B cell (primary cell): Measurements from ENCODE around the gene PBXIP1. TPM values are rescaled to one million over a fixed set of nuclear protein-coding genes. Genes with fewer than 3 reads are reported as not detected.

Source experiments
- ATAC-seq: fragments of 200-7000 bp; cut with Tn5 transposase; one replicate; pipeline ENCODE4 v1.10.0; 2021; ENCODE audit warnings: low read depth, mild to moderate bottlenecking, moderate number of reproducible peaks, moderate library complexity
- CTCF ChIA-PET: fragments of 350-600 bp; sonication (Branson Sonifier 250); formaldehyde crosslinking; loops from one replicate; lab custom pipeline; 2021; ENCODE audit warnings: antibody characterized with exemption, inconsistent platforms; lab: Charles Lee
- POLR2A ChIA-PET: fragments of 350-600 bp; sonication (Branson Sonifier 250); formaldehyde crosslinking; loops from one replicate; lab custom pipeline; 2021; ENCODE audit warnings: antibody characterized with exemption; lab: Charles Lee
- DNase-seq: peaks from one replicate; pipeline ENCODE4 v3.0.0; 2013
- H2AFZ ChIP-seq: 2 replicates; pipeline ENCODE4 v1.6.1; 2012; ENCODE audit warnings: mild to moderate bottlenecking, low read depth, low read length; ENCODE audit not compliant: insufficient read depth, poor library complexity, severe bottlenecking
- H3K27ac ChIP-seq, 2 donors: 1 replicate in 1 of 2; 2 replicates in 1 of 2; pipeline ENCODE4 v1.5.1; 2012 to 2013; ENCODE audit warnings: low read length in 2 of 2, mild to moderate bottlenecking in 2 of 2, moderate library complexity in 1 of 2
- H3K27me3 ChIP-seq, 4 experiments: fragments of 200-600 bp in 1 of 4; sonication (generic) in 1 of 4; replicated peaks in 1 of 4; 1 replicate in 2 of 4; 2 replicates in 2 of 4; pipeline versions ENCODE4 v1.6.1 to v1.7.0; 2013 to 2016; ENCODE audit warnings: low read length in 3 of 4, mild to moderate bottlenecking in 2 of 4, mixed read lengths in 1 of 4, moderate library complexity in 1 of 4; ENCODE audit not compliant: insufficient read depth in 4 of 4, control insufficient read depth in 3 of 4; ENCODE audit errors: control extremely low read depth in 1 of 4
- H3K36me3 ChIP-seq, 2 experiments: replicated peaks in 1 of 2; 1 replicate in 1 of 2; 2 replicates in 1 of 2; pipeline versions ENCODE4 v1.6.1 to v1.7.1; 2013; ENCODE audit warnings: low read length in 1 of 2; ENCODE audit not compliant: insufficient read depth in 2 of 2, control insufficient read depth in 1 of 2; ENCODE audit errors: control extremely low read depth in 1 of 2, extremely low read depth in 1 of 2
- H3K4me1 ChIP-seq, 2 donors: fragments of 200-600 bp in 1 of 2; sonication (generic) in 1 of 2; 1 replicate in 1 of 2; 2 replicates in 1 of 2; pipeline versions ENCODE4 v1.5.1 to v1.6.1; 2013 to 2017; ENCODE audit warnings: low read length in 2 of 2; ENCODE audit not compliant: control insufficient read depth in 2 of 2, insufficient read depth in 2 of 2
- H3K4me2 ChIP-seq: replicated peaks from 2 replicates; pipeline ENCODE3; 2012; ENCODE audit warnings: mild to moderate bottlenecking, low read depth, low read length; ENCODE audit not compliant: poor library complexity, severe bottlenecking
- H3K4me3 ChIP-seq, 5 experiments: fragments of 200-600 bp in 1 of 5; sonication (generic) in 1 of 5; 1 replicate in 3 of 5; 2 replicates in 2 of 5; pipeline versions ENCODE4 v1.5.1 to v1.7.0; 2011 to 2016; ENCODE audit warnings: low read length in 4 of 5, mild to moderate bottlenecking in 4 of 5, low read depth in 2 of 5, control low read depth in 1 of 5, moderate library complexity in 1 of 5; ENCODE audit not compliant: insufficient read depth in 1 of 5; ENCODE audit errors: control extremely low read depth in 1 of 5, extremely low read depth in 1 of 5
- H3K79me2 ChIP-seq: fragments of 200-600 bp; sonication (generic); one replicate; pipeline ENCODE4 v1.6.0; 2016; ENCODE audit warnings: low read length; ENCODE audit not compliant: control insufficient read depth, insufficient read depth
- H3K9ac ChIP-seq: fragments of 200-600 bp; sonication (generic); 2 replicates; pipeline ENCODE4 v1.6.1; 2017; ENCODE audit warnings: mild to moderate bottlenecking, low read length, moderate library complexity
- H3K9me3 ChIP-seq, 3 donors: one replicate each; pipeline versions ENCODE4 v1.6.1 to v1.7.1; 2013; ENCODE audit warnings: low read length in 2 of 3; ENCODE audit not compliant: control insufficient read depth in 2 of 3, insufficient read depth in 1 of 3; ENCODE audit errors: control extremely low read depth in 1 of 3
- H4K20me1 ChIP-seq: 2 replicates; pipeline ENCODE4 v1.6.0; 2012; ENCODE audit warnings: mild to moderate bottlenecking, low read length; ENCODE audit not compliant: insufficient read depth, control insufficient read depth, poor library complexity, severe bottlenecking
- H3K27ac Mint-ChIP-seq: one replicate; pipeline ENCODE4 v1.8.0; 2021; ENCODE audit warnings: mixed read lengths
- H3K27me3 Mint-ChIP-seq: one replicate; pipeline ENCODE4 v1.8.0; 2021; ENCODE audit warnings: mixed read lengths
- H3K4me1 Mint-ChIP-seq: one replicate; pipeline ENCODE4 v1.8.0; 2021; ENCODE audit warnings: mixed read lengths
- H3K4me3 Mint-ChIP-seq: one replicate; pipeline ENCODE4 v1.8.0; 2021; ENCODE audit warnings: mixed read lengths
- H3K9me3 Mint-ChIP-seq: one replicate; pipeline ENCODE4 v1.8.0; 2022; ENCODE audit warnings: mixed read lengths; ENCODE audit not compliant: insufficient read depth
- EZH2 ChIP-seq: IDR thresholded peaks from 2 replicates; pipeline ENCODE4 v1.6.1; 2012; ENCODE audit warnings: borderline replicate concordance, low read depth, mild to moderate bottlenecking, moderate library complexity, low read length; ENCODE audit not compliant: insufficient read depth, poor library complexity, severe bottlenecking
- WGBS: methylation state at CpG from one replicate; pipeline ENCODE4 v1.1.5; 2013; ENCODE audit warnings: missing lambda C conversion rate; ENCODE audit not compliant: insufficient coverage; 5-methylcytosine and 5-hydroxymethylcytosine counted together
- intact Hi-C: fragments of 100-400 bp; cut with micrococcal nuclease; formaldehyde crosslinking; loops from one replicate; pipeline ENCODE4 v1.10.0; 2022
- polyA plus RNA-seq: library from polyadenylated mRNA; depleted of rRNA; stranded (reverse); fragments of >200 nt; gene quantifications from 2 replicates; pipeline ENCODE4 v1.2.3, GENCODE V29; 2012
- total RNA-seq, 2 donors: library from RNA; stranded (reverse); fragments of 120-200 nt in 1 of 2; gene quantifications; 1 replicate in 1 of 2; 2 replicates in 1 of 2; pipeline versions ENCODE4 v1.2.3 to v1.2.4, GENCODE V29; 2013 to 2022
- TF ChIP-seq, protein P1 (sequence below): fragments of 200-600 bp; IDR thresholded peaks from one replicate; pipeline ENCODE4 v1.8.0; 2022; ENCODE audit warnings: antibody characterized with exemption, mild to moderate bottlenecking

PBXIP1 gene
- total and polyA plus RNA-seq, 2 donors (not counting 1 experiment from before 2014, with no cell fraction given) = 77.6 to 212 TPM

- intact Hi-C loops = loop anchor here (5.0 kb wide), 1 partner anchor 202 kb away; the partner anchor contains the start of genes KRTCAP2 and TRIM46
- H3K27me3 Mint-ChIP-seq = no peaks in the 10 kb centered on the region
- H4K20me1 ChIP-seq = peaks cover 39% of the 10 kb centered on the region
- H3K9me3 Mint-ChIP-seq = no peaks in the 10 kb centered on the region
- peaks cover 2 to 52% of the 10 kb centered on the region in 2 experiments for H3K36me3 ChIP-seq
- no peak overlapping the region for H3K27ac Mint-ChIP-seq
- POLR2A ChIA-PET = no interaction called here
- DNase-seq = no peak
- no peak overlapping the region for H3K9ac ChIP-seq
- peaks cover 71% of the 10 kb centered on the region for H3K79me2 ChIP-seq
- no peak overlapping the region for H2AFZ ChIP-seq
- CTCF ChIA-PET = interaction anchor here (0.9 to 8.7 kb wide), 4 partner anchors 7 to 48 kb away, joined by 3 to 110 read pairs (median 20); partner anchors contain the start of gene PYGO2
- ATAC-seq = no peak
- peaks cover 13 to 33% of the 10 kb centered on the region in 2 donors for H3K4me1 ChIP-seq
- peak overlapping the region in 1 of 2 donors; percentile 14 for H3K27ac ChIP-seq
- no peak overlapping the region for H3K4me2 ChIP-seq
- H3K27me3 ChIP-seq = no peaks in the 10 kb centered on the region
- WGBS = 71% methylated on average over 10 of the region's 22 CpGs
- H3K4me1 Mint-ChIP-seq = peaks cover 27% of the 10 kb centered on the region
- no peak overlapping the region for H3K4me3 ChIP-seq
- H3K9me3 ChIP-seq = no peaks in the 10 kb centered on the region
- TF ChIP-seq, protein P1, sequence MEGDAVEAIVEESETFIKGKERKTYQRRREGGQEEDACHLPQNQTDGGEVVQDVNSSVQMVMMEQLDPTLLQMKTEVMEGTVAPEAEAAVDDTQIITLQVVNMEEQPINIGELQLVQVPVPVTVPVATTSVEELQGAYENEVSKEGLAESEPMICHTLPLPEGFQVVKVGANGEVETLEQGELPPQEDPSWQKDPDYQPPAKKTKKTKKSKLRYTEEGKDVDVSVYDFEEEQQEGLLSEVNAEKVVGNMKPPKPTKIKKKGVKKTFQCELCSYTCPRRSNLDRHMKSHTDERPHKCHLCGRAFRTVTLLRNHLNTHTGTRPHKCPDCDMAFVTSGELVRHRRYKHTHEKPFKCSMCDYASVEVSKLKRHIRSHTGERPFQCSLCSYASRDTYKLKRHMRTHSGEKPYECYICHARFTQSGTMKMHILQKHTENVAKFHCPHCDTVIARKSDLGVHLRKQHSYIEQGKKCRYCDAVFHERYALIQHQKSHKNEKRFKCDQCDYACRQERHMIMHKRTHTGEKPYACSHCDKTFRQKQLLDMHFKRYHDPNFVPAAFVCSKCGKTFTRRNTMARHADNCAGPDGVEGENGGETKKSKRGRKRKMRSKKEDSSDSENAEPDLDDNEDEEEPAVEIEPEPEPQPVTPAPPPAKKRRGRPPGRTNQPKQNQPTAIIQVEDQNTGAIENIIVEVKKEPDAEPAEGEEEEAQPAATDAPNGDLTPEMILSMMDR = no peak
- no peak for TF ChIP-seq EZH2
- no peak overlapping the region for H3K4me3 Mint-ChIP-seq
Observed at GRCh38 chr1:154969860-154970452, 14.1 kb upstream of the PBXIP1 start.

GRCh38 chr1:154969246-154969645 lies 13.3 kb upstream of the PBXIP1 start:
- Histone ChIP-seq H3K27ac (no peak overlapping the region), H3K9ac (no peak overlapping the region), H3K27me3 (no peaks in the 10 kb centered on the region), H3K79me2 (peaks cover 76% of the 10 kb centered on the region), H3K4me2 (no peak overlapping the region), H4K20me1 (peaks cover 39% of the 10 kb centered on the region), H3K9me3 (no peaks in the 10 kb centered on the region), H3K4me1 (peaks cover 13 to 33% of the 10 kb centered on the region in 2 donors), H3K36me3 (peaks cover 6 to 56% of the 10 kb centered on the region in 2 experiments), H2AFZ (no peak overlapping the region), H3K4me3 (no peak overlapping the region)
- intact Hi-C loops = no loop called here
- Mint-ChIP-seq H3K4me3 (no peak overlapping the region), H3K9me3 (no peaks in the 10 kb centered on the region), H3K27ac (peak overlapping the region; percentile 71), H3K4me1 (peaks cover 27% of the 10 kb centered on the region), H3K27me3 (no peaks in the 10 kb centered on the region)
- TF ChIP-seq, protein P1 = no peak
- TF ChIP-seq EZH2 = no peak
- DNase-seq = no peak
- ATAC-seq = no peak
- WGBS = 100% methylated on average over 1 of the region's 5 CpGs
- CTCF ChIA-PET = interaction anchor here (0.8 kb wide), 1 partner anchor 48 kb away, joined by 3 read pairs; no protein-coding TSS in a partner anchor
- POLR2A ChIA-PET = no interaction called here
